Measurements from ENCODE around the gene NPEPL1.
"Not testable (repeated sequence)": the region's sequence is repeated elsewhere in the genome, so short reads cannot be mapped to it uniquely, and the experiment has no call there.

NPEPL1 gene

DNA sequence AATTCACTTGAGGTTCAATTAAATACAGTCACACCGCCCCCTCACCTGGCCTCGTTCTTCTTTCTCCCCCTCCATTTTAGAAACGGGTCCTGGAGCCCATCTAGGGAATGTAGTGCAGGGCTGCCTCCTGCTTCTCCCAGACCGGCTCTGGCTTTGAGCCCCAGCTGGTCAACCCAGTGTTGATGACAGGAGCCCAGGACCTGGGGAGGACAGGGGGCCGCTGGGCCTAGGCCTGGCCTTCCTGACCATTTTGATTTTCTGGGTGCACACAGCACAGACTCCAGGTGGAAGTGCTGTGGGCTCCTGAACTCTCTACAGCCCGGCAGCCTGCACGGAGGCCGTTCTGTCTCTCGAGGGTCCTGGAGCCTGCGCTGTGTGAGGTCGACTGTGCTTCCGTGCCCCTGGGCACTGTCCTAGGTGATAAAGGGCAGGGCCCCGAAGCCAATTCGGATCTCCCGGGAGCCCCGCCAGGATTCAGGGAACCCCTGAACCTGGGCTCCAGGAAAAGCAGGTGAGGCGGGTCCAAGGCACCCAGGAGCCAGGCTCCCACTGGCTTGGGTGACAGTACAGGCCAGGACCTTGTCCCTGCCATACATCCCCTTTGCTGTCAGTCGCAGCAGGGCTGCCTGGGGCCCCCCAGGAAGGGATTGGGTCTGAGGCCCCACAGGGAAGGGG lies 23.3 kb downstream of the NPEPL1 start:
- DNase-seq, result no peak

DNA sequence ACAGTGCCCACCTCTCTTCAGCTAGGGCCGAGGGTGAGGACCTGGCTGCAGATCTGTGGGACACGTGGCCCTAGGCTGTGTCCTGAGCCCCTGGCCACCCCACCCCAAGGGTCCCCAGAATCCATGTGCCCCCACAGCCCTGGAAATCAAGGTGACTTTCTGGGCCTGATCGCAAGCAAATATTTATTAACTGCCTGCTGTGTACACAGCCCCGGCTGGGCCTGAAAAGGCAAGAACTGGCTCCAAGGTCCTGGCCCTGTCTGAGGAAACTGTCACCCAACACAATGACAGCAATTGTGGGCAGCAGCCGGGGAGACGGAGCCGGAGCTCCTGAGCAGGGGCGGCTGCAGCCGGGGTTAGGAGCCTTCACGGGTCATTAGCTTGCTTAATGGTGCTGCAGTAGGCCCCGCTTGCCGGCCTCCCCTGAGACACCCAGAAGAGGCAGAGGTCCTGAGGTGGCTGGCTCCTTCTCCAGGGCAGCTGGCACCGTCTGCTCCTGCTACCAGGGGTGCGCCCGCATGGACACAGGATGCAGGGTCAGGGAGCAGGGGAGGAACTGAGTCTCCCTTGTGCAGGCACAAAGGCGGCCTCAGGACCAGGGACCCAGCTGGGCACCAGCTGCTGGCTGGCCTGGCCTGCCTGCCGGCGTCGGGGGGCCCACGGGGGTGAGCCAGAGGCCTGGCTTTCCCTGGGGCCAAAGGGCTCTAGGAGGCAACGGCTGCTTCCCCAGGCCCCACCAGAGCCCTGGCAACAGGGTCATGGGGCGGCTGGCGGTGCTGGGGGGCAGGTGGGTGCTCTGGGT lies 24.1 kb downstream of the NPEPL1 start:
- no peak for DNase-seq

GRCh38 chr20:58717278-58718091 lies 24.9 kb downstream of the NPEPL1 start:
- DNase-seq, result no peak

DNA sequence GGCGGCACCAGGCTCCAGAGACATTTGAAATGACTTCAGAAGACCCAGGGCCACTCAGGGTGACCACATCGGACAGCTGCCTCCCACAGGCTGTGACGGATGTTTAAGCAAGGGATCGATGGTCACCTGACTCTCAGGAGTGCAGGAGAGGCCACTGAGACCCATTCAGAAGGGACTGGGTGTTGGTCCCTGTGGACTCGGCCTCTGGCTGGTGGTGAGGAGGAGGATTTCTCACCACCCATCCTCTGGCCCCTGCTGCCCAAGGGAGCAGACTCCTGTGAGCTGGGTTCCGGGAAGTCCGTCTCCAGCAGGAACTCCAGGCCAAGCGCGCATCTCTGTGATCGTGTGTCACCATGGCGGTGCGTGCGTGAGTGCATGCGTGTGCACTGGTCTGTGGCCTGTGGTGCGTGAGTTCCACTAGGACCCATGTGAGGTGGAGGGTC lies 25.5 kb downstream of the NPEPL1 start:
- no peak for DNase-seq

DNA sequence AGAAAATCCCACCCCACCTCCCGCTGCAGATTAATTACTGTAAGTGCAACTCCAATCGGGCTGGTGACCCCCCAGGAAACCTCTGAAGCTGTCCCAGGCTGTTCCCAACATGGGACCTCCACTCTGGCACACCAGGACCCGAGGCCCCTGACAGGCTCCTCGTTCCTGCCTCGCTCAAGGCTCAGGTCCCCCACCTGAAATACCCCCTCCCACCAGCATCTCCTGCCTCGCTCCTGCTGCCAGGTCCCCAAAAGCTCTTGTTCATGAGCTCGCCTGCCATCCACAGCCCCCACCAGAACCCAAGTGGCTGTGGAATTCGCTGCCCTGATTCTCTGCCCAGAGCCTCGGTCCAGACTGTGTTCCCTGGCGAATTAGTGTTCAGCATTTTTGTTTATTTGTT lies 26.1 kb downstream of the NPEPL1 start:
- DNase-seq, result no peak

DNA sequence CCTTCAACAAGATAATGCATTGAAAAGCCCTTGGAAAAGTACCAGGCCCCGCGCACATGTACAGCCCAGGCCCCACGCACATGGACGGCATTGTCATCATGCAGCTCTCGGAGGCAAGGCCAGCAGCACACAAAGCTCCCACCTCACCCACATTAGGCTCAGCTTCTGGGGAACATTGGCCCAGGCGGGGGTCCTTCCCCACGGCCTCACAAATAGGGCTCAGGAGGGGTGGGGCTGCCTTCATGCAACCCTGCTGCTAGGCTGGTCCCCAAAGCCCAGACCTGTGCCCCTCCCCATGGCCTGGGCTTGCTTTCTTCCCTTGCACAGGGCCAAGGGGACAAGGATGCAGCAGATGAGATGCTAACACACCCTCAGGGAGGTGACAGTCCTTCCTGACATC lies 26.7 kb downstream of the NPEPL1 start:
- no peak for DNase-seq

- no peak for DNase-seq
These were observed 27.4 kb downstream of the NPEPL1 start for GRCh38 chr20:58719971-58720371.

DNA sequence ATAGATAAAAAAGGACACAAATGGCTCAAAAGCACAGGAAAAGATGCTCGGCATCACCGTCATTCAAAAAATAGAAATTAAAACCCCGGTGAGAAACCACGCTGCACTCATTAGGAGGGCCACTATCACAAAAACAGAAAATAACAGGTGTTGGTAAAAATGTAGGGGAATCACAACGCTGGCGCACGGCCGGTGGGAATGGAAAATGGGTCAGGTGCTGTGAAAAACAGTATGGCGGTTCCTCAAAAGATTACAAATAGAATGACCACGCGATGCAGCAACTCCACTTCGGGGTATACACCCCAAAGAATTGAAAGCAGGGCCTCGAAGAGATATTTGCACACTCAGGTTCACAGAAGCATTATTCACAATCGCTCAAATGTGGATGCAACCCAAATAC lies 28.3 kb downstream of the NPEPL1 start:
- DNase-seq, result no peak

DNA sequence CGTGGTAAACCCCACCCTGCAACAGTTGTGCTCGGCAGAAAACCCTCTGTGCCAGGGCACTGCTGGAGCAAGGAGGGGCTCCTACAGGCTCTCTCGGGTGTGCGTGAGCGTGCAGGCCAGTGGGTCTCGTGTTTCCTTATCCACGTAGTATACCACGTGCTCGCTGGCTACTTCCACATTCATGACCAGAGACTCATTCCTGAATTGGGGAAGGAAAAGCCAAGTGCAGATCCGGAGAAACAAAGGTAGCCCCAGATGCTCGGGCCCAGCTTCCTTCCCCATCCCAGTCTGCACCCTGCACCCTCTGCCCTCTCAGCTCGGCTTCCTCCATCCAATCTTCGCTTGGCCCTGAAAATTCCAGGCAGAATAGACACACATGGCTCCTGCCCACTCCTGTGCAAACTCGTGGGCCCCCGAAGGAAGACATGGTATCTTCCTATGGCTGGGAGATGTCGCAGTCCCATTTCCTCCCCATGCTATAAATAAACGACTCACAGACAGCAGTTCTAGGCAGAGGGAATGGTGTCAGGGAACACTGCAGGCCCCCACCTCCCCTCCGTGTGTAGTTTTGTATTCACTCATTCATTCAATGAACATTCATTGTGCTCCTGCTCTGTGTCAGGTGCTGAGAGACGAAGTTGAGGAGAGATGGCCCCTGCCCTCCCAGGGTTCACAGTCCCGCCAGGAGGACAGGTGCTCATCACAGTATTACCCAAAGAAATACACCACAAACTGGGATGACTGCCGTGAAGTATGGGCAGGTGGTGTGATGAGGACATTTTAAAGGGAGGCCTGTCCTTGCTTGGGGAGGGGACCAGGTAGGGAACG lies 29.6 kb downstream of the NPEPL1 start:
- no peak for DNase-seq

- DNase-seq, result no peak
These were observed 30.5 kb downstream of the NPEPL1 start for GRCh38 chr20:58722877-58723627.

DNA sequence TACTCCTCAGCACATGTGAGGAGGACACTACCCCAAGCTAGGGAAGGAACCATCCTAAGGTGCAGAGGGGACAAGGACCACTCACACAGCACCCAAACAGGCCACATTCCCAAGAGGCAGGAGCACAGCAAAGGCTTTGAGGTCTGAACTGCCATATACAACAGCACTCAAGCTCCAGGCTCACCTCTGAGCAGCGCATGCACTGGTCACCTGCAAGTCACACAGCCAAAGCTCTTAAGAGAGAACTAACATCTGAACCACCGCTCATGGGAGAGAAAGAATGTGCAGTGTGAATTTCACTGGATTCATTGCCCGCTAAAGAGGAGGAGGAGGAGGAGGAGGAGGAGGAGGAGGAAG lies 31.0 kb downstream of the NPEPL1 start:
- no peak for DNase-seq

DNA sequence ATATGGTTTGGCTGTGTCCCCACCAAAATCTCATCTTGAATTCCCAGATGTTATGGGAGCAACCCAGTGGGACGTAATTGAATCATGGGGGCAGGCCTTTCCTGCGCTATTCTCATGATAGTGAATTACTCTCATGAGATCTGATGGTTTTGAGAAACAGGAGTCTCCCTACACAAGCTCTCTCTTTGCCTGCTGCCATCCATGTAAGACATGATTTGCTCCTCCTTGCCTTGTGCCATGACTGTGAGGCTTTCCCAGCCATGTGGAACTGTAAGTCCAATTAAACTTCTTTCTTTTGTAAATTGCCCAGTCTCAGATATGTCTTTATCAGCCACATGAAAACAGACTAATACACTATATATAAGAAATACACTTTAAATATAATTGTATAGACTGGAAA lies 33.6 kb downstream of the NPEPL1 start:
- DNase-seq, result not testable (repeated sequence)

DNA sequence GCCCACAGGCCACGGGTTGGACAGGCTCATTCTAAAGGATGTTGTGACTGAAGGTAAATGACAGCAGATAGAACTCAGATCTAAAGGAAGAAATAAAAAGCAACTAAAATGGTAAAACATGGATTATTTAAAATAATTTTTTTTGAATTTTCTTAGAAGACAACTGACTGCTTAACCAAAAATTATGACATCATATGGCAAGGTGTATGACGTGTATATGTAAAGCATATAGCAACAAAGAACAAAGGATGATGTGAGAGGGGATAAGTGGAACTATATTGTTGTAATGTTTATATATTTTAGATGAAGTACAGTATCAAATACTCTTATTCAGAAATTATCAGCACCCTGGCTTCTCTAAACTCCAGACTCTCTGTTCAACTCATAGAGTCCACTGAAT lies 38.6 kb downstream of the NPEPL1 start:
- no peak for DNase-seq

- DNase-seq, result no peak
These were observed 44.6 kb downstream of the NPEPL1 start for GRCh38 chr20:58737198-58737597.

DNA sequence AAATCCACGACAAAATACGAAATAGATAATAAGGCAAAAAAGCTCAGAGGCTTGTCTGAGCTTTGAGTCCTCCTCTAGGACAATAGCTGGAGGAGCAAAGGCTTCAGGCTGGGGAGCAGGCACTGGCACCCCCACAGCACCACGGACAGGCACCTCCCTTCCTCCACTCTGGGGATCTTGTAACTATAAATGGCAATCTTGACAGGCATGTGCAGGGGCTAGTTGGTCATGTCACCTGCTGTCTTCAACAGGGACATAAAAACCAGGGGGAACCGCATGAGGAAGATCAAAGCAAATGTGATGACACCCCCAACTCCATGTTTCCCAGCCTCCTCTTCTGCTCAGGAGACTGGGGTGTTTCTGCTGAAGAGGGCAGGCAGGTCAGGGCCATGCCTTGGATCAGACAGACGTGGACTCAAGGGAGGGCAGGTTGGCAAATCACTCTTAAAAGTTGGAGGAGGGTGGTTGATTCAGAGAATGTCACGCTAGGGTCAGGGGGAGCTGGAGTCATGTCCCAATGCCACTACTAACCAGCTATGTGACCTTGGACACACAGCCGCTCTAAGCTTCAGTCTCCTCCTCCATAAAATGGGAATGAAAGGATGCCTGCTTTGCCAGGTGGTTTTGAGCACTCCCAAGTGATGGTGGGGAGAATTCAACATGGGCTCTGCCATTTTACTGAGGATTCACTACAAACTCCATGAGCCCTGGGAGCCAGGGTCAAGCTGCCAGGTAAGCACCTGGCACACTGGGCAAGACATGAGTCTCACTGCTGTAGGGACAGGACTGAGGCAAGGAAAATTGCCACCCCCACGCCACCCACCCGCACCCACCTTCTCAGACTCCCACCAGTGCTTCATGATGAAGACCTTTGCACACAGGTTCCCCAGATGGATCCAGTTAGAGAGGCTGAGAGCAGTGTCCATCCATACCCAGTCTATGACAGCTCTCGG lies 48.0 kb downstream of the NPEPL1 start:
- no peak for DNase-seq

- DNase-seq, result no peak
These were observed 48.8 kb downstream of the NPEPL1 start for GRCh38 chr20:58741384-58741783.

DNA sequence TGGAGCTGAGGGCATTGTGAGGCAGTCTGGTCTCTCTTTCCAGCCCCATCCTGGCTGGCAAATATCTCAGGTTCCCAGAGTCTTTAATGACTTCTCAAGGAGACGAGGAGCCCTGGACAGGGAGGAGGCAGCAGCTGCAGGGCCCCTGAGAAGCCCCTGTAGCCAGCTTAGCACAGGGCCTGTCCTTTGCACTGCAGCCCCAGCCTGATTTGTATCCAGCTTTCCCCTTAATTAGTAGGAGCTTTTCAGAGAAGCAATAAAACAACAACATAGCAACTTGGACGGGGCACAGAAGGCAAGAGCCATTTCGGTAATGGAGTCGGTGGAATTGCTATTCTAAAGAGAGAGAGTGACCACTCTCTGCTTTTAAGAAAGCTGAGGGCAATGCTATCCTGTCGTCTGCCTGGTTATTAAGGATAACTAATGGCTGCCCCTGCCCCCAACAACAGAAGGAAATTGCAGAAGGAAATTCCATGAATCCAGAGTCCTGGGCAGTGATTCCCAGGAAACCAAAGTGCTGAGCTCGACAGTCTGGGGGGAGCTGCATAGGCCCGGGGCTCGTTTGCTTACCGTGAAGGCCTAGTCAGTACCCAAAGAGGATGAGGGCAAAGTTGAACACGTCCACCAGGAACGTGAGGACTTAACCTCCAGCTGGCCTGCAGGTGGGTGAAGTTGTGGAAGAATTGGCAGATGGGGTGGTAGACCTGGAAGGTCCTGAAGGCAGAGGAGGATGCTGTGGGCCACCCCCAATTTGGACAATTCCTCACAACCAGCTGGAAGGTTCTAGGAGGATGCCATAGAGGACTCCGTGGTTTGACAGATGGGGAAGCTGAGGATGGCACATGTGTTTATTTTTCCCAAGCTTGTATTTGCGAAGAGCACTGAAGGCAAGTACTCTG lies 50.3 kb downstream of the NPEPL1 start:
- DNase-seq, result no peak

- no peak for DNase-seq
These were observed 51.4 kb downstream of the NPEPL1 start for GRCh38 chr20:58743929-58744534.

- DNase-seq, result no peak
These were observed 52.2 kb downstream of the NPEPL1 start for GRCh38 chr20:58744836-58745235.

Data from NCI-H510A treated with DMSO at 0.1 percent for 48 hours (cell line).